ENCODE data around the gene METTL16.

DNA sequence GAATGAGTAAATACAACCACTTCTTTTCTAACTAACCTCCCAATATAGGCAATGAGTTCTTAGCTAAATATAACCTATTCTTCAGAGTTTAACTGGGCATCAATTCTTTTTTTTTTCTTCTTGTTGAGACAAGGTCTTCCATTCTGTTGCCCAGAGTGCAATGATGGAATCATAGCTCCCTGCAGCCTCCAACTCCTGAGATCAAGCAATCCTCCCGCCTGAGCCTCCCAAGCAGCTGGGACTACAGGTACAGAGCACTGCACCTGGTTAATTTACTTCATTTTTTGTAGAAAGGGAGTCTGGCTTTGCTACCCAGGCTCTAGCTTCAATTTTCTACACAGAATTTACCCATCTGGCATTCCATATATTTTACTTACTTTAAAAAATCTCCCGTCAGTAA lies 1.1 kb downstream of the METTL16 start:
- TF ChIP-seq CTCF (IDR thresholded peaks at IDR 0.05; ENCODE audit: low read depth, low read length, missing input control) = no peak
- no peak for TF ChIP-seq FOXA1 (IDR thresholded peaks at IDR 0.05)
- no peak for TF ChIP-seq JUND (IDR thresholded peaks at IDR 0.05)
- TF ChIP-seq TAF1 (conservative IDR thresholded peaks at IDR 0.05) = no peak
- no peak for TF ChIP-seq MAX (IDR thresholded peaks at IDR 0.05)
- no peak for TF ChIP-seq ATF3 (IDR thresholded peaks at IDR 0.05)
- TF ChIP-seq RAD21 (IDR thresholded peaks at IDR 0.05) = no peak
- no peak for TF ChIP-seq REST (IDR thresholded peaks at IDR 0.05)
- TF ChIP-seq YY1 (IDR thresholded peaks at IDR 0.05) = no peak
- no peak for TF ChIP-seq EGR1 (IDR thresholded peaks at IDR 0.05; ENCODE audit: low read depth in 2 of 2)
- TF ChIP-seq FOXA2 (IDR thresholded peaks at IDR 0.05) = no peak
- no peak for TF ChIP-seq SP1 (IDR thresholded peaks at IDR 0.05)
- TF ChIP-seq RXRA (IDR thresholded peaks at IDR 0.05) = no peak
